ENCODE results near the gene BCL7C. TPM values are rescaled to one million over a fixed set of nuclear protein-coding genes. Genes with fewer than 3 reads are reported as not detected.
A peak's percentile ranks its signal among the peaks of the same experiment; 100 is the strongest.

BCL7C gene
- total and polyA plus RNA-seq, 2 of the 13 experiments (the other 11 are each of a cell fraction or from before 2014, with no cell fraction given) = 17.7 to 33.8 TPM

- peak; percentile 72; the same call in 1 of the 2 replicates for TF ChIP-seq HNF4G (IDR thresholded peaks at IDR 0.05; ENCODE audit: borderline replicate concordance, low read depth, low read length)
- peak; percentile 91 for TF ChIP-seq HNF4G (CRISPR knock-in tag; IDR thresholded peaks at IDR 0.05; ENCODE audit: borderline replicate concordance, low read depth)
- TF ChIP-seq ELF3 (CRISPR knock-in tag; IDR thresholded peaks at IDR 0.05) = peak; percentile 94
- peak; percentile 98 for TF ChIP-seq MED8 (CRISPR knock-in tag; IDR thresholded peaks at IDR 0.05; ENCODE audit: insufficient replicate concordance)
- no peak; the same call in 1 of the 2 replicates for TF ChIP-seq ZNF790 (CRISPR knock-in tag; IDR thresholded peaks at IDR 0.05; ENCODE audit: borderline replicate concordance)
- TF ChIP-seq ZNF234 (CRISPR knock-in tag; conservative IDR thresholded peaks at IDR 0.05) = no peak; the same call in 1 of the 2 replicates
- peak; percentile 87 for TF ChIP-seq ZSCAN25 (CRISPR knock-in tag; IDR thresholded peaks at IDR 0.05)
- TF ChIP-seq ZBTB14 (CRISPR knock-in tag; IDR thresholded peaks at IDR 0.05) = peak; percentile 100
- peak; percentile 74; the same call in 1 of the 2 replicates for TF ChIP-seq TFAP4 (IDR thresholded peaks at IDR 0.05; ENCODE audit: borderline replicate concordance, low read depth)
- TF ChIP-seq ZNF354B (CRISPR knock-in tag; IDR thresholded peaks at IDR 0.05) = peak; percentile 98; the same call in 1 of the 2 replicates
- TF ChIP-seq CEBPG (CRISPR knock-in tag; IDR thresholded peaks at IDR 0.05) = peak; percentile 51; the same call in 1 of the 2 replicates
- TF ChIP-seq TFE3 (CRISPR knock-in tag; IDR thresholded peaks at IDR 0.05) = peak; percentile 81; the same call in 1 of the 2 replicates
- TF ChIP-seq RBM22 (optimal IDR thresholded peaks at IDR 0.05; ENCODE audit: low read length) = no peak
- TF ChIP-seq CENPT (CRISPR knock-in tag; IDR thresholded peaks at IDR 0.05; ENCODE audit: low read depth) = peak; percentile 98
- TF ChIP-seq MAFG (CRISPR knock-in tag; IDR thresholded peaks at IDR 0.05) = no peak
- TF ChIP-seq AHDC1 (CRISPR knock-in tag; IDR thresholded peaks at IDR 0.05; ENCODE audit: borderline replicate concordance) = peak; percentile 50; the same call in 1 of the 2 replicates
- peak; percentile 94; the same call in 1 of the 2 replicates for TF ChIP-seq ZFP1 (CRISPR knock-in tag; IDR thresholded peaks at IDR 0.05)
- peak; percentile 38 for TF ChIP-seq ZNF30 (CRISPR knock-in tag; IDR thresholded peaks at IDR 0.05)
- TF ChIP-seq THAP8 (CRISPR knock-in tag; IDR thresholded peaks at IDR 0.05; ENCODE audit: borderline replicate concordance) = peak; percentile 87
Measured at GRCh38 chr16:30874821-30875717, 18.8 kb downstream of the BCL7C start (continued).

All from HepG2 (cell line).